GM12892 (cell line): ENCODE results near the gene DCAF12L1.

Source experiments
- POLR2A ChIP-seq: IDR thresholded peaks from 2 replicates; pipeline ENCODE4 v1.6.1; 2011; ENCODE audit warnings: low read depth, low read length, control low read depth
- POLR2AphosphoS5 ChIP-seq: IDR thresholded peaks from 2 replicates; pipeline ENCODE4 v1.6.1; 2011; ENCODE audit warnings: low read depth, low read length, control low read depth
- TAF1 ChIP-seq: IDR thresholded peaks from 2 replicates; pipeline ENCODE4 v1.6.1; 2011; ENCODE audit warnings: low read depth, mild to moderate bottlenecking, control low read depth, low read length, borderline replicate concordance

- TF ChIP-seq POLR2A, result no peak
- TF ChIP-seq POLR2AphosphoS5, result no peak
- no peak for TF ChIP-seq TAF1
Observed at GRCh38 chrX:126551306-126551705, 1.3 kb downstream of the DCAF12L1 start.
